Esophagus squamous epithelium (tissue), 4 donors: ENCODE measurements around the gene FN1.

ENCODE experiments used
- CTCF ChIP-seq, 6 experiments: fragments of 450-650 bp in 4 of 6; fragments of 200-600 bp in 2 of 6; sonication (generic) in 2 of 6; IDR thresholded peaks; one replicate each; pipeline ENCODE4 v1.5.1; 2016 to 2019; ENCODE audit warnings: antibody characterized with exemption in 6 of 6, mild to moderate bottlenecking in 4 of 6, moderate library complexity in 4 of 6
- POLR2A ChIP-seq, 4 donors: fragments of 450-650 bp; IDR thresholded peaks; one replicate each; pipeline ENCODE4 v1.6.1; 2017; ENCODE audit warnings: antibody characterized with exemption in 4 of 4, mild to moderate bottlenecking in 4 of 4, moderate library complexity in 3 of 4

GRCh38 chr2:215378045-215378444 lies 57.8 kb downstream of the FN1 start:
- TF ChIP-seq CTCF (IDR thresholded peaks at IDR 0.05) (no peak), POLR2A (IDR thresholded peaks at IDR 0.05) (no peak)
